ENCODE measurements around the gene HDC.

Gene HDC

GRCh38 chr15:50225057-50225456 lies 40.5 kb downstream of the HDC start:
- no peak for DNase-seq (ENCODE audit: low read depth in 2 of 2)

GRCh38 chr15:50224606-50225005 lies 40.9 kb downstream of the HDC start:
- no peak for DNase-seq (ENCODE audit: low read depth in 2 of 2)

GRCh38 chr15:50222181-50222580 lies 43.3 kb downstream of the HDC start:
- DNase-seq (ENCODE audit: low read depth in 2 of 2): no peak

GRCh38 chr15:50219820-50220219 lies 45.7 kb downstream of the HDC start:
- no peak for DNase-seq (ENCODE audit: low read depth in 2 of 2)

- DNase-seq (ENCODE audit: low read depth in 2 of 2): no peak
Observed at GRCh38 chr15:50218691-50219090, 46.8 kb downstream of the HDC start.

GRCh38 chr15:50218291-50218690 lies 47.2 kb downstream of the HDC start:
- no peak for DNase-seq (ENCODE audit: low read depth in 2 of 2)

GRCh38 chr15:50210462-50211157 lies 54.9 kb downstream of the HDC start:
- no peak for DNase-seq (ENCODE audit: low read depth in 2 of 2)

- DNase-seq (ENCODE audit: low read depth in 2 of 2): no peak
Observed at GRCh38 chr15:50209809-50210208, 55.7 kb downstream of the HDC start.

- DNase-seq (ENCODE audit: low read depth in 2 of 2): no peak
Observed at GRCh38 chr15:50206020-50206419, 59.5 kb downstream of the HDC start.

GRCh38 chr15:50202003-50202402 lies 63.5 kb downstream of the HDC start:
- no peak for DNase-seq (ENCODE audit: low read depth in 2 of 2)

GRCh38 chr15:50192926-50193620 lies 72.5 kb downstream of the HDC start:
- DNase-seq (ENCODE audit: low read depth in 2 of 2): no peak

- no peak for DNase-seq (ENCODE audit: low read depth in 2 of 2)
Observed at GRCh38 chr15:50192164-50192563, 73.4 kb downstream of the HDC start.
